HepG2 (cell line): ENCODE results near the gene SYNE3. TPM values are rescaled to one million over a fixed set of nuclear protein-coding genes. Genes with fewer than 3 reads are reported as not detected.
A peak's percentile ranks its signal among the peaks of the same experiment; 100 is the strongest.

Experiments
- HOXA7 ChIP-seq: sonication (generic); formaldehyde crosslinking; IDR thresholded peaks from 2 replicates; pipeline ENCODE4 v1.8.1; 2022; ENCODE audit warnings: mild to moderate bottlenecking, missing genetic modification reagents, moderate library complexity
- JUNB ChIP-seq: sonication (generic); formaldehyde crosslinking; IDR thresholded peaks from 2 replicates; pipeline ENCODE4 v1.8.0; 2022; ENCODE audit warnings: missing genetic modification reagents, mild to moderate bottlenecking, borderline replicate concordance
- MTF2 ChIP-seq: sonication (generic); formaldehyde crosslinking; IDR thresholded peaks from 2 replicates; pipeline ENCODE4 v1.5.0; 2020; ENCODE audit warnings: missing genetic modification reagents, borderline replicate concordance
- NFIB ChIP-seq: sonication (generic); formaldehyde crosslinking; IDR thresholded peaks from 2 replicates; pipeline ENCODE4 v1.9.0; 2021; ENCODE audit warnings: missing genetic modification reagents, mild to moderate bottlenecking, borderline replicate concordance
- PAX8 ChIP-seq: sonication (generic); formaldehyde crosslinking; IDR thresholded peaks from 2 replicates; pipeline ENCODE4 v1.8.0; 2022; ENCODE audit warnings: mild to moderate bottlenecking, missing genetic modification reagents, borderline replicate concordance
- RARA ChIP-seq: IDR thresholded peaks from 2 replicates; pipeline ENCODE4 v1.6.1; 2016; ENCODE audit warnings: missing genetic modification reagents, missing compliant biosample characterization
- RORA ChIP-seq: sonication (generic); formaldehyde crosslinking; IDR thresholded peaks from 2 replicates; pipeline ENCODE4 v1.5.0; 2020; ENCODE audit warnings: mild to moderate bottlenecking, missing genetic modification reagents, moderate library complexity
- SAP130 ChIP-seq: IDR thresholded peaks from 2 replicates; pipeline ENCODE4 v1.6.1; 2016; ENCODE audit warnings: low read depth
- SATB2 ChIP-seq: sonication (generic); formaldehyde crosslinking; IDR thresholded peaks from 2 replicates; pipeline ENCODE4 v1.5.0; 2020; ENCODE audit warnings: missing genetic modification reagents
- SIX4 ChIP-seq: sonication (generic); formaldehyde crosslinking; IDR thresholded peaks from 2 replicates; pipeline ENCODE4 v1.4.0; 2020; ENCODE audit warnings: missing genetic modification reagents
- TEAD3 ChIP-seq: optimal IDR thresholded peaks from 2 replicates; pipeline ENCODE3; 2016; ENCODE audit warnings: borderline replicate concordance
- TEF ChIP-seq: sonication (generic); formaldehyde crosslinking; IDR thresholded peaks from 2 replicates; pipeline ENCODE4 v1.5.0; 2020; ENCODE audit warnings: missing genetic modification reagents
- TFDP2 ChIP-seq: sonication (generic); formaldehyde crosslinking; IDR thresholded peaks from 2 replicates; pipeline ENCODE4 v1.4.0; 2020; ENCODE audit warnings: missing genetic modification reagents
- ZBTB21 ChIP-seq: sonication (generic); formaldehyde crosslinking; IDR thresholded peaks from 2 replicates; pipeline ENCODE4 v1.4.0; 2020; ENCODE audit warnings: missing genetic modification reagents
- ZNF20 ChIP-seq: sonication (generic); formaldehyde crosslinking; IDR thresholded peaks from 2 replicates; pipeline ENCODE4 v1.4.0; 2020; ENCODE audit warnings: mild to moderate bottlenecking, moderate library complexity, missing genetic modification reagents
- ZNF367 ChIP-seq: sonication (generic); formaldehyde crosslinking; IDR thresholded peaks from 2 replicates; pipeline ENCODE4 v1.4.0; 2020; ENCODE audit warnings: missing genetic modification reagents, borderline replicate concordance
- ZNF563 ChIP-seq: sonication (generic); formaldehyde crosslinking; IDR thresholded peaks from 2 replicates; pipeline ENCODE4 v1.8.0; 2022; ENCODE audit warnings: mild to moderate bottlenecking, moderate library complexity, missing genetic modification reagents
- ZNF766 ChIP-seq: sonication (generic); formaldehyde crosslinking; IDR thresholded peaks from 2 replicates; pipeline ENCODE4 v1.5.0; 2020; ENCODE audit warnings: missing genetic modification reagents, borderline replicate concordance
- ZNF800 ChIP-seq: sonication (generic); formaldehyde crosslinking; IDR thresholded peaks from 2 replicates; pipeline ENCODE4 v1.4.0; 2020; ENCODE audit warnings: missing genetic modification reagents
- ZNF879 ChIP-seq: sonication (generic); formaldehyde crosslinking; IDR thresholded peaks from 2 replicates; pipeline ENCODE4 v1.8.1; 2023; ENCODE audit warnings: missing genetic modification reagents
- polyA plus RNA-seq, 8 experiments: library from polyadenylated mRNA; depleted of rRNA in 3 of 8; stranded (reverse) in 7 of 8; unstranded in 1 of 8; fragments of >200 nt; fragmentation: Illumina TruSeq in 4 of 8; extraction: Trizol in 4 of 8; gene quantifications; 2 replicates each; pipeline versions ENCODE4 v1.2.1 to v1.2.3, GENCODE V29; 2011 to 2016; ENCODE audit warnings: low read depth in 4 of 8, missing spikeins in 1 of 8, mixed read lengths in 1 of 8; ENCODE audit not compliant: insufficient read depth in 1 of 8
- total RNA-seq, 5 experiments: library from RNA; depleted of rRNA; stranded (reverse); fragments of >200 nt; fragmentation: Illumina TruSeq; extraction: Trizol; gene quantifications; 2 replicates each; pipeline ENCODE4 v1.2.3, GENCODE V29; 2016; ENCODE audit warnings: low read depth in 1 of 5
- TF ChIP-seq, protein P1 (sequence below): sonication (generic); formaldehyde crosslinking; IDR thresholded peaks from 2 replicates; pipeline ENCODE4 v1.4.0; 2020; ENCODE audit warnings: mild to moderate bottlenecking, low read depth, missing genetic modification reagents
- TF ChIP-seq, protein P2 (sequence below): sonication (generic); formaldehyde crosslinking; IDR thresholded peaks from 2 replicates; pipeline ENCODE4 v1.9.0; 2021; ENCODE audit warnings: missing genetic modification reagents, borderline replicate concordance

Gene SYNE3
- total and polyA plus RNA-seq, 2 of the 13 experiments (the other 11 are each of a cell fraction or from before 2014, with no cell fraction given): 7.8 to 8.0 TPM

- TF ChIP-seq ZNF766 (CRISPR knock-in tag) (no peak), RORA (CRISPR knock-in tag) (no peak), SATB2 (CRISPR knock-in tag) (no peak), MTF2 (no peak), TEF (CRISPR knock-in tag) (no peak), PAX8 (CRISPR knock-in tag) (no peak), ZNF20 (CRISPR knock-in tag) (no peak), ZNF800 (CRISPR knock-in tag) (0 out of 2 replicates have a peak, but pooled peaks have one; percentile 49), ZNF879 (CRISPR knock-in tag) (no peak), SIX4 (CRISPR knock-in tag) (no peak), TFDP2 (CRISPR knock-in tag) (peak; percentile 94), TEAD3 (CRISPR knock-in tag) (peak; percentile 63), RARA (CRISPR knock-in tag) (0 out of 2 replicates have a peak, but pooled peaks have one; percentile 37), ZBTB21 (CRISPR knock-in tag) (no peak), NFIB (CRISPR knock-in tag) (no peak), JUNB (CRISPR knock-in tag) (no peak), SAP130 (CRISPR knock-in tag) (peak; percentile 99), ZNF563 (CRISPR knock-in tag) (0 out of 2 replicates have a peak, but pooled peaks have one; percentile 27), ZNF367 (CRISPR knock-in tag) (no peak), HOXA7 (CRISPR knock-in tag) (no peak)
- TF ChIP-seq, protein P1, sequence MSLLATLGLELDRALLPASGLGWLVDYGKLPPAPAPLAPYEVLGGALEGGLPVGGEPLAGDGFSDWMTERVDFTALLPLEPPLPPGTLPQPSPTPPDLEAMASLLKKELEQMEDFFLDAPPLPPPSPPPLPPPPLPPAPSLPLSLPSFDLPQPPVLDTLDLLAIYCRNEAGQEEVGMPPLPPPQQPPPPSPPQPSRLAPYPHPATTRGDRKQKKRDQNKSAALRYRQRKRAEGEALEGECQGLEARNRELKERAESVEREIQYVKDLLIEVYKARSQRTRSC: no peak
- TF ChIP-seq, protein P2, sequence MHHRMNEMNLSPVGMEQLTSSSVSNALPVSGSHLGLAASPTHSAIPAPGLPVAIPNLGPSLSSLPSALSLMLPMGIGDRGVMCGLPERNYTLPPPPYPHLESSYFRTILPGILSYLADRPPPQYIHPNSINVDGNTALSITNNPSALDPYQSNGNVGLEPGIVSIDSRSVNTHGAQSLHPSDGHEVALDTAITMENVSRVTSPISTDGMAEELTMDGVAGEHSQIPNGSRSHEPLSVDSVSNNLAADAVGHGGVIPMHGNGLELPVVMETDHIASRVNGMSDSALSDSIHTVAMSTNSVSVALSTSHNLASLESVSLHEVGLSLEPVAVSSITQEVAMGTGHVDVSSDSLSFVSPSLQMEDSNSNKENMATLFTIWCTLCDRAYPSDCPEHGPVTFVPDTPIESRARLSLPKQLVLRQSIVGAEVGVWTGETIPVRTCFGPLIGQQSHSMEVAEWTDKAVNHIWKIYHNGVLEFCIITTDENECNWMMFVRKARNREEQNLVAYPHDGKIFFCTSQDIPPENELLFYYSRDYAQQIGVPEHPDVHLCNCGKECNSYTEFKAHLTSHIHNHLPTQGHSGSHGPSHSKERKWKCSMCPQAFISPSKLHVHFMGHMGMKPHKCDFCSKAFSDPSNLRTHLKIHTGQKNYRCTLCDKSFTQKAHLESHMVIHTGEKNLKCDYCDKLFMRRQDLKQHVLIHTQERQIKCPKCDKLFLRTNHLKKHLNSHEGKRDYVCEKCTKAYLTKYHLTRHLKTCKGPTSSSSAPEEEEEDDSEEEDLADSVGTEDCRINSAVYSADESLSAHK: no peak
Measured at GRCh38 chr14:95534299-95535225, 18.1 kb upstream of the SYNE3 start, which contains the start of gene GLRX5 (continued).
